GM19238 (cell line): ENCODE results near the gene USP5.

Experiments
- DNase-seq: peaks from one replicate; pipeline ENCODE4 v3.0.0; 2011; ENCODE audit warnings: low spot score; ENCODE audit not compliant: insufficient read length

The USP5 gene

DNA sequence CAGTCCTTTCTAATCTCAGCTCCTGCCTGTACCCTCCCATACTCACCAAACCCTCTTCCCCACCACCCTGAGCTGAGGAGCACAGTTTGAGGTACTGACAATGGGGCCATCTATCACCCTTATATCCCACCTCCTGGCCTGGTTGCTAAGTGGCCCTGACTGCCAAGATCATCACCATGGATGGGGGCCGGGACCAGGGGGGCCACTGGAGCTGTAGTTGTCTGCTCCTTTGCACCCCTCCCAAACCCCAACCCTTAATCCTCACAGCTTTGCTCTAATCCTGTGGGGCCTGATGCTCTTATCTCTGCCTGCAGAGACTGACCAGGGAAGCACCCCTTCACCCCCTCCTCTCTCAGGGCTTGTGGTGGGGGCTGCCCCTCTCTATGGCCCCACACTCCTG, 11.6 kb upstream of the USP5 start:
- no peak for DNase-seq

DNA sequence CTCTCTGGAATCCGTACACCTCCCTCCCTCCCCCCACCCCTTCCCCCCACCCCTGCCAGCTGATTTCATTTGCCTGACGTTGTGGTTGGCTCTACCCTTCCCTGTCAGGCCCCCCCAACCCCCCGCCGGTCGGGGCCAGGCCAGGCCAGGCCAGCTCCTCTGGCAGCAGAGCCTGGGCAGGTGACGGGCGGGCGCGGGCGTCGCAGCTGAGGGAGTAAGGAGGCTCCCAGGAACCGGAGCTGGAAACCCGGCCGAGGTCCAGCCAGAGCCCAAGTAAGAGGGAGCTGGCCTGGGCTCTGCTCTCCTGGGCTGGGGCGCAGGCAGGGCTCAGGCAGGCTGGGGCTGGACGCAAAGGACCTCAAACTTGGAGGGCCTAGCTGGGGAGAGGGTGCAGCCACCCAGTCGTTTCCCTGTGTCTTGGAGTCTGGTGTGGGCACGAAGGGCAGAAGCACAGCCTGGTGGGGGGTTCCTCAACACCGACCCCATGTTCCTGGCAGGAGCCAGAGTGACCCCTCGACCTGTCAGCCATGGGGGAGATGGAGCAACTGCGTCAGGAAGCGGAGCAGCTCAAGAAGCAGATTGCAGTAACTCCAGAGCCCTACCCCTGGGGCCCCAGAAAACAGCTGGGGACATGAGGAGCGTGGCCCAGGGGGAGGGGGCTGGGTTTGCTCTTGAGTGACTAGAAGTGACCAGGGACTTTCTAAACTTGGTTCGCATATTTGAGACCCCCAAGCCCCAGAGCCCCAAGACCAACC, 11.0 kb upstream of the USP5 start, which contains the start of gene GNB3:
GNB3 (plus strand) TSS at position 165 of the 755 bp plus-strand sequence; CDS start at position 528, 363 bp downstream.
- DNase-seq: no peak

DNA sequence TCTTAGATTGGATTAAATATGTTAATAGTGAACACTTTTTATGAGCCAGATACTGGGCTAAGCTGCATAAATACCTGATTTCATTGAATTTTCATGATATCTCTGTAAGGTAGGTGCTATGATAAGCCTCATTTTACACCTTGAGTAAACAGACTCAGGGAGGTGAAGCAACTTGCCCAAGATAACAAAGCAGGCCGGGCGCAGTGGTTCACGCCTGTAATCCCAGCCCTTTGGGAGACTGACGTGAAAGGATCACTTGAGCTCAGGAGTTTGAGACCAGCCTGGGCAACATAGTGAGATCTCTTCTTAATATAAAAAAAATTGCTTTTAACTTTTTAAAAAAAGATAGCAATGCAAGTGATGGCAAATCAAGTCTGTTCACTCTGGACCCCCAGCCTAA, 9.9 kb upstream of the USP5 start:
- DNase-seq: no peak

DNA sequence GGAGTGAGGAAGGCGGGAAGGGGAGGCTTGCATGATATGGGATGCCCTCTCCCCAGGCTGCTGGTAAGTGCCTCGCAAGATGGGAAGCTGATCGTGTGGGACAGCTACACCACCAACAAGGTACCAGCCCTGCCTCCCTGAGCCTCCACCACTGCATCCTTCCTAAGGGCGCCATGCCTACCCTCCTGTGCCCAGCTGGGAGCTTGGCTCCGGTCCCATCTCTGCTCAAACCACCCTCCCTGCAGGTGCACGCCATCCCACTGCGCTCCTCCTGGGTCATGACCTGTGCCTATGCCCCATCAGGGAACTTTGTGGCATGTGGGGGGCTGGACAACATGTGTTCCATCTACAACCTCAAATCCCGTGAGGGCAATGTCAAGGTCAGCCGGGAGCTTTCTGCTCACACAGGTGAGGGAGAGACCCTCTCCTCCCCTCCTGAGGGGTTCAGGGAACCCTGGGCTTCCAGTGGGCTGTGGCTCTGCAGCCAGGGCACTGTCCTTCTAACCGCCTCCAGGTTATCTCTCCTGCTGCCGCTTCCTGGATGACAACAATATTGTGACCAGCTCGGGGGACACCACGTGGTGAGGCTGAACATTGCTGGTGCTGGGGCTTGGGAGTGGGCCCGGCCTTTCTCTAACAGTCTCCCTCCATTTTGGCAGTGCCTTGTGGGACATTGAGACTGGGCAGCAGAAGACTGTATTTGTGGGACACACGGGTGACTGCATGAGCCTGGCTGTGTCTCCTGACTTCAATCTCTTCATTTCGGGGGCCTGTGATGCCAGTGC, 8.6 kb upstream of the USP5 start:
- DNase-seq: no peak

DNA sequence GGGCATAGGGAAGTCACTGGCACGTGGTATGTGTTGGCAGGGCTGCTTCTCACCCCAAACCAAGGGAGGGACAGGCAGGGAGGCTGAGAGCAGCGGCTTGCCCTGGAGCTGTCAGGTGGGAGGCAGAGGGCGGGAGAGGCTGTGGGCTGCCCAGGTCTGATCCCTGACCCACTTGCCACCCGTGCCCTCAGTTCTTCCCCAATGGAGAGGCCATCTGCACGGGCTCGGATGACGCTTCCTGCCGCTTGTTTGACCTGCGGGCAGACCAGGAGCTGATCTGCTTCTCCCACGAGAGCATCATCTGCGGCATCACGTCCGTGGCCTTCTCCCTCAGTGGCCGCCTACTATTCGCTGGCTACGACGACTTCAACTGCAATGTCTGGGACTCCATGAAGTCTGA, 6.6 kb upstream of the USP5 start:
- no peak for DNase-seq

DNA sequence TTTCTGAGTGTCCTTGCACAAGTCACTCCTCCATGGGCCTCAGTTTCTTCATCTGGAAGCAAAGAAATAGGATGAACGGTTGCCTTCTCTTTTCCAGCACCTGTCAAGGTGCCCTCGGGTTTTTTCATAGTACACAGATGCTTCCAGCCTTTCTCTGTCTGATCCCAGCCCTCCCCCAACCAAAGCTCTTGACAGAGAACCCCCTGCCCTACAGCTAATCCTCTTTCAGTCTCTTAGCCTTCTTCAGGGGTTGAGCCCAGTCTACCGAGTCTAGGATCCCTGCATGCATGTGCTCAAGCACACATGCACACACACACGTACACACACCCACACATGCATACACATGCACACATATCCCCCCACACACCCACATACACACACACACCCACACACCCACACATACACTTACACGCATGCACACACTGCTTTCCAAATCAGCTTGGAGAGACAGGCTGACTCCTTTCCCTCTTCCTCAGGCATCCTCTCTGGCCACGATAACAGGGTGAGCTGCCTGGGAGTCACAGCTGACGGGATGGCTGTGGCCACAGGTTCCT, 5.6 kb upstream of the USP5 start:
- DNase-seq: no peak

DNA sequence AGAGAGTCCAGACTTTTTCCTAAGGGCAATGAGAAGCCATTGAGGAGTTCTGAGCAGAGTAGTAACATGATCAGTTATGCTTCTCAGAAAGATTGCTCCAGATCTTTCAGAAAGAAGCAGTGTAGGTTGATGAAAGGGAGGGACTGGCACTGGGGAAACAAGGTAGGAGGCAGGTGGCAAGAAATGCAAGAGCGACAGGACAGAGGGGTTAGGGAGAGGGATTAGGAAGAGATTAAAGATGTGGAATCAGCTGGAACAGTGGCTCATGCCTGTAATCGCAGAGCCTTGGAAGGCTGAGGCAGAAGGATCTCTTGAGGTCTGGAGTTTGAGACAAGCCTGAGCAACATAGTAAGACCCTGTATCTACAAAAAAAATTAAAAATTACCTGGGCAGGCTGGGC, 4.3 kb upstream of the USP5 start:
- DNase-seq: no peak

DNA sequence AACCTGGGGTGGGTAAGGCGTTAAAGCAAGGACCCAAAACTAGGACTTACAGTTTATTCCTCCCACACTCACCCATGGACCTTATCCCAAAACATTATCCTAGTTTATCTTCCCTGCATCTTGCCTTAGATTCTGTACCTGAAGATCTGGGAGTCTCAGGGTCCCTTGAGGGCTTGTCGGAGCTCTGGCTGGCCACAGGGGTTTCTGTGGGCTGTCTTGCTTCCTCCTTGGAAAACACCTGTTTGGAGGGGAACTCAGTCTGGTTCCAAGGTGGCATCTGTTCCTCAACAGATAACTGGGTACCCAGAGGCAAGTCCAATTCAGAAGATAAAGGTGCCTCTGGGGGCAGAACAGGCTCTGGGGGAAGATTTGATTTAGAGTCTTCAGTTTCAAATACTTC, 2.5 kb upstream of the USP5 start:
- DNase-seq: no peak

DNA sequence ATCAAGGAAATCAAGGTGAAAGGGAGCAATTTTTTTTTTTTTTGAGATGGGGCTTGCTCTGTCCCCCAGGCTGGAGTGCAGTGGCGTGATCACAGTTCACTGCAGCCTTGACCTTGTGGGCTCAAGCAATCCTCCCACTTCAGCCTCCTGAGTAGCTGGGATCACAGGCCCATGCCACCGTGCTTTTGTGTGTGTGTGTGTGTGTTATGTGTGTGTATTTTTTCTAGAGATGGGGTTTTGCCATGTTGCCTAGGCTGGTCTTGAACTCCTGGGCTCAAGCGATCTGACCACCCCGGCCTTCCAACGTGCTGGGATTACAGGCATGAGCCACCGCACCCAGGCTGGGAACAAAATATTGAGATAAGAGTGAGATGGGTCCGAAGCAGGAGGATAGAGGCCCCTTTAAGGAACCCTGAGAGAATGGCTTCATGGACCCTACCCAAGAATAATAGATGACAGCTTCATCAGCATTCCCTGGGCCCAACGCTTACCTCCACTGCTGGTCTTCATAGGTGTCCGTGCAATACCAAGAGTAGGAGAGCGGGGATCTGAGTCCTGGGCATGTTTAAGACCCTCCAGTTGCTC, 1.9 kb upstream of the USP5 start:
- no peak for DNase-seq

DNA sequence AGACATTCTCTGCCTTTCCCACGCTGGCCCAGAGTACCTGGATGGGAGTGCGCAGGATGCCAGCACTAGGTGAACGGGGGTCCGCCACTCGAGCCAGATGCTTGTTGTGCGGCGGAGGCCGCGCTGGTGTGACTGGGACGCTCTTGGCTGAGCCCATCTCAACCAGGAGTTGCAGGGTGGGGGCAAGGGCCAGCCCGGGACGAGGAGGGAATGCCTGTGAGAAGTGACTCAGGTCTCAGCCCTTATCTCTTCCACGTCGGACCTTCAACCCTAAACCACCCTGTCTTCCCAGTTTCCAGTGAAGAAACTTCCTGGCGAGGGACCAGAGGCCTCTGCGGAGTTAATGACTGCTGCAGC, 1.2 kb upstream of the USP5 start:
- DNase-seq: no peak

DNA sequence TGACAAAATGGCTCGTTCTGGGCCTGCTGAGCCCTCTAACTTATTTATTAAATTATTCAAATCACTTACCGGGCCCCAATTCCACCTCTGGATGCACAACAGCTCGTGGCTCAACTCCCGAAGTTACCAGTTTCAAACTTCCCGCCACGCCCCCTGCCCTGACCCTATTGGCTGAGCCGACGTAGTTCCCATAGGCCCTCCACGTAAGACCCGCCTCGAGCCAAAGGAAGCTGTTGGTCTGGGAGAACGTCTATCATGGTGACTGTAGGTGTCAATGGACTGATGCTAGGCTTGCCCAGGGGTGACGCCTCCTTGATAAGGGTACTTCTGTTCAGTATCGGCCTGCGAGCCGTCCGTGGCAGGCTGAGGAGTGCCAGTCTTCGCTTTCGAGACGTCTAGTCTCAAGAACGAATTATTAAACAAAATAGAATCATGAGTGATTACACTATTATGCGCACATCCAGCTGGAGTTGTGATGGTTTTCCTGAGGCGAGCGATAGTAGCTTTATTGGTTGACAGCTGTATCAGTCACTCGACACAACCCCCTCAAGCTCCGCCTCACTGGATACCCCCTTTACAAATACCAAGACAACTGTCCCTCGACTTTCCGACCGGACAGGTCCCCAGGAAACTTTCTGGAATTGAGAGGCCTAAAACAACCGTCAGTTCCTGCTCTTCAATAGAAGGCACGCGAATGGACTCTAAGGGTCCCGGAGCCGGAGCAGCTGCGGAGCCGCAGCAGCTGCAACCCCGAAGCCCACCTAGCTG, 613 bp upstream of the USP5 start, which contains the start of gene CDCA3:
CDCA3 (minus strand) TSS at position 134 of the 768 bp plus-strand sequence. CDS start 334 bp downstream, outside the sequence.
- DNase-seq: peak; percentile 100

DNA sequence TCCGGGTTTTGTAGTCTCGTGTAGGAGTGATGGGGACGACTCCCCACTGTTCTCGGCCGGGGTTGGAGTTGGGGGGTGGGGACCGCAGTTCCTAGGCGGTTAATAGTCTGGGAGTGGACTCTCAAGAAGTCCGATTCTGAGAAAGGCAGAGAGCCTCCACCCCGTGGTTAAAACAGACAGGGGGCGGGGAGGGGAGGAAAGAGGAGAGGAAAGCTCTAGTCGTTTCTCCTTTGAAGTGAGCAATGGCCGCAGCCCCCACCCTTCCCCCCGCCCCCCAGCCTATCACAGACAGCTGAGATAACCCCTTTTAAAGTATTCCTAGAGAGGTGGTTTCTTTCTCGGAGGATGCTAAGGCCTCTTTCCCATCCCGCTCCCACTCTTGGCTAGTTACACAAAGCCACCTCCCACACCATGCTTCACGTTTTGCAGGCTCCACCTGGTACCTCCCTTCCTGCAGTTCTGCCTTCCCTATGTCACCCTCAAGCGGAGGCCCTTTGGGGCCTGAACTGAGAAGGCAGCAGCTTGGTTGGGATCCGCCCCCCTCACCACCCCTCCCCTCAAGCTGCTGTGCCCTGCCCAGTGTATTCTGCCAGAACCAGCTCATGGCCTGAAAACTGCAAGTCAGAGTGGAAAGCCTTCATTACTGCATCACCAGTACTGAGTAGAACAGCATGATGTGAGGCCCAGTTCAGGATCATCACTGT, 853 bp downstream of the USP5 start:
- no peak for DNase-seq

DNA sequence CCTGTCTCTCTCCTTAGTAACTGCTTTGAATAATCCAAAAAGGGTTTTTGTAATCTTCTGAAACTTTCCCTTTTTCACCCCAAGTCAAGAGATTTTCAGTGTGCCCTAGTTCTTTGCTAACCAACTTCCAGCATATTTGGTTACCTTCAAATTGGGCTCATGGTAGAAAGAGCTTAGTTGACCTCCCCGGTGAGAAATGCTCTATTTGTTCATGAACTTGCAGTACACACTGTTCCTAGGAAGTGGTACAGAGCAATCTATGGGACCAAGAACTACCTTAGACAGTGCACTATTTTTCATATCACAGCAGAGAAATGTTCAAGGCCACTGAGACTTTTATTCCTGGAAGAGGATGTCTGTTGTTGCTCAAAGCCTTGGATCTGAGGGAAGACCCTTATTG, 1.7 kb downstream of the USP5 start:
- no peak for DNase-seq

DNA sequence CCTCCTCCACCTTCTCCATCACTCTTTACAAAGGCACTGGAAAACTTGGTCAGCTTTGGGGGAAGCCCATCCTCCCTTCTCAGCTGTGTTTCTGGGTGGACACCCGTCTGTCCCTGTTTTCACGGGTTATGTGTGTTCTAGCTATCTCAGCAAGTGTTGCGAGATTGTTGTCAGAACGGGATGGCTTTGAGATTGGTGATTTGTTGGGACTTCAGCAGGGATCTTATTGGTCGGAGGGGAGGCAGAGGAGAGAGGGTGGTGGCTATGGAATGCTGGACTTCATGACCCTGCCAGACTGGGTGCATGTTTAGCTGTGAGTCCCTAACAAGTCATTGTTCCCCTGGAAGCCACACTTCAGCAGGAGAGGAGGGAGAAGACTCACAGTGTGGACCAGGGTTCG, 2.1 kb downstream of the USP5 start:
- DNase-seq: no peak

DNA sequence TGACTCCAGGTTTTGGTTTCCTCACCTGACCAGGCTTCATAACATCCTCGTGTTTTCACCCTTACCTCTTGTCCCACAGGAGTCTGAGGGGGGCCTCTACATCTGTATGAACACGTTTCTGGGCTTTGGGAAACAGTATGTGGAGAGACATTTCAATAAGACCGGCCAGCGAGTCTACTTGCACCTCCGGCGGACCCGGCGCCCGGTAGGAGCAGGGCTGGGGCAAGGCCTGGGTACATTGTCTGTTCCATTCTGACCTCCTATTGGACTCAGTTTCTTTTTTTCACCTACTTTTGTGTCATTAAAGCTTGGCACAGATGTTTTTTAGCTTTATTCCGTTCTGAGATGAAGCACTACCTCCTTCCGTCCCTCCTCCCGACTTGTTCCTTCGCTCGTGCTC, 3.4 kb downstream of the USP5 start:
- DNase-seq: no peak

DNA sequence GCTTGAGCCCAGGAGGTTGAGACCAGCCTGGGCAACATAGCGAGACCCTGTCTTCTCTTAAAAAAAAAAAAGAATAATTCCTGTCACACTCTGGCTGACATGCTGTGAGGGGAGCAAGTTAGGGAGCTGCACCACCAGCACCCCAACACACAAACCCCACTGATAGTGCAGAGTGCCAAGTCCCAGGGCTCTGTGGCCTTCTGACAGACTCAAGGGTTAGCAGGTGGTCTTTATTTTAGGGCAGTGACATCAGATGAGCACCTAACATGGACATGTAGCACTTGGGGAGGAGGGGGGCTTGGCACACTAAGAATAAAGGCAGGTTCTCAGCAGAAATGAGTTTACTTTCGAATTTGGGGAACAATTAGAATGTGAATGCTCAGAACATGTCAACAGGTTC, 6.8 kb downstream of the USP5 start:
- DNase-seq: no peak

DNA sequence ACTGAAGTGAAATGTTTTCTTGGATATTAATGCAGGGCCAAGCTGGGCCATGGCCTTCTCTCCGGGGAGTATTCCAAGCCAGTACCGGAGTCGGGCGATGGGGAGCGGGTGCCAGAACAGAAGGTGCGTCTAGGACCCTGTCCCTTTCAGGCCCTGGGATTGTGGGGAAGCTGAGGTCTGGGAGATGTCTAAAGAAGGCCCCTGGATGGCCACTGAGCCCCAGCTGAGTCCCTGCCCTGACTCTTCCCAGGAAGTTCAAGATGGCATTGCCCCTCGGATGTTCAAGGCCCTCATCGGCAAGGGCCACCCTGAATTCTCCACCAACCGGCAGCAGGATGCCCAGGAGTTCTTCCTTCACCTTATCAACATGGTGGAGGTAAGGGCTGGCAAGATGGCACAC, 8.2 kb downstream of the USP5 start:
- DNase-seq: no peak

DNA sequence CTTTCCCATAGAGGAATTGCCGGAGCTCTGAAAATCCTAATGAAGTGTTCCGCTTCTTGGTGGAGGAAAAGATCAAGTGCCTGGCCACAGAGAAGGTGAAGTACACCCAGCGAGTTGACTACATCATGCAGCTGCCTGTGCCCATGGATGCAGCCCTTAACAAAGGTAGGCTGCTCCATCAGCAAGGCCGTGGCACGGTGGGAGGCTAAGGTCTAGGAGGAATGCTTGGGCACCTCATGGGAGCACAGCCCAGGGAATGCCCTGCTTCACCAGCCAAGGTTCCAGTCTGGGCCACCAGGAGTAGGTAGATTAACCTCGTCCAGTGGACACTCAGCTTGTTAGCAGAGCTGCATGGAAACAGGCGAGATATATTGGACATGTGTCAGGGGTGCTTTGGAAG, 9.0 kb downstream of the USP5 start:
- DNase-seq: no peak

DNA sequence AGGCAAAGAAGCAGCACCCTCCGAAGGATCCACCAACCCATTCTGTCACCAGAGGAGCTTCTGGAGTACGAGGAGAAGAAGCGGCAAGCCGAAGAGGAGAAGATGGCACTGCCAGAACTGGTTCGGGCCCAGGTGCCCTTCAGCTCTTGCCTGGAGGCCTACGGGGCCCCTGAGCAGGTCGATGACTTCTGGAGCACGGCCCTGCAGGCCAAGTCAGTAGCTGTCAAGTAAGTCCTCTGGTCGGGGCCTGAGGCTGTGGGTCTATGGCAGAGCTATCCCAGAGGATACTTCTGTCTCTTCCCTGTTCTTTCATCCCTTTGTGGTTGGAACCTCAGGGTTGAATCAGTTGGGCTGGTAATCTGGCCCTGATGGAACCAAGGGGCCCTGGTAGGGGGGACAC, 9.4 kb downstream of the USP5 start:
- DNase-seq: no peak

DNA sequence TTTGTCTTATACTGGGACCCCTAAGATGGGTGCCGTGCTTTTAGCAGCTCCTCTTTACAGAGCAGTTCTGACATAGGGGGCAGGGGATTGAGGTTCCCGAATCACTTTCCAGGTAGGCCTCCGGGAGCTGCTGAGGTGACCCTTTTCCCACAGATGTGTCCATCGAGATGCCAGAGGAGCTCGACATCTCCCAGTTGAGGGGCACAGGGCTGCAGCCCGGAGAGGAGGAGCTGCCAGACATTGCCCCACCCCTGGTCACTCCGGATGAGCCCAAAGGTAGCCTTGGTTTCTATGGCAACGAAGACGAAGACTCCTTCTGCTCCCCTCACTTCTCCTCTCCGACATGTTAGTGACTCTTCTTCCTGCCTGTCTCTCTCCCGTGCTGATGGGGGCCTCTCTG, 11.1 kb downstream of the USP5 start:
- no peak for DNase-seq
